HCT116 (cell line): ENCODE measurements around the gene ARMC8. TPM values are rescaled to one million over a fixed set of nuclear protein-coding genes. Genes with fewer than 3 reads are reported as not detected.

ENCODE experiments used
- ATAC-seq: fragments of 200-7000 bp; cut with Tn5 transposase; 2 replicates; pipeline ENCODE4 v1.9.1; 2020; ENCODE audit warnings: mild to moderate bottlenecking, moderate library complexity
- BruUV-seq: library from RNA; stranded (reverse); fragments of 400-500 nt; replicated peaks from 2 replicates; lab custom pipeline; 2021; lab: Mats Ljungman, UMichigan
- CTCF ChIA-PET: fragments of 300-600 bp; sonication (Branson Sonifier 250); formaldehyde crosslinking; loops from one replicate; lab custom pipeline; 2021; ENCODE audit warnings: antibody characterized with exemption; lab: Charles Lee
- POLR2A ChIA-PET: fragments of 300-600, 350-600 bp; sonication (Branson Sonifier 250); formaldehyde crosslinking; loops from one replicate; lab custom pipeline; 2021; ENCODE audit warnings: antibody characterized with exemption; lab: Charles Lee
- RAD21 ChIA-PET, 2 experiments: fragments of 300-600 bp; sonication (Branson Sonifier 250); formaldehyde crosslinking; loops; one replicate each; lab custom pipeline; 2023; ENCODE audit warnings: low total read pairs in 2 of 2; ENCODE audit not compliant: uncharacterized antibody in 2 of 2, unreplicated experiment in 2 of 2, low non-redundant PET in 1 of 2; lab: Charles Lee
- DNase-seq: peaks from one replicate; pipeline ENCODE4 v3.0.0-alpha.2; 2010; ENCODE audit warnings: low read depth, low spot score
- H2AFZ ChIP-seq: fragments of 200-600 bp; shearing (Covaris generic), sonication (generic); 2 replicates; pipeline ENCODE4 v1.6.1; 2017; ENCODE audit warnings: low read depth, mixed run types, mixed read lengths, antibody characterized with exemption, low read length; ENCODE audit not compliant: poor library complexity, severe bottlenecking
- H3K27ac ChIP-seq: 2 replicates; pipeline ENCODE4 v1.5.1; 2012; ENCODE audit warnings: low read depth, low read length
- H3K27me3 ChIP-seq: fragments of 200-600 bp; sonication (generic); 2 replicates; pipeline ENCODE4 v1.6.1; 2016; ENCODE audit warnings: mixed run types, low read length, mixed read lengths; ENCODE audit not compliant: insufficient read depth
- H3K36me3 ChIP-seq, 2 experiments: fragments of 200-500 bp in 1 of 2; fragments of 200-600 bp in 1 of 2; sonication (Bioruptor generic) in 1 of 2; sonication (generic) in 1 of 2; 2 replicates each; pipeline versions ENCODE4 v1.5.1 to v1.6.1; 2014 to 2016; ENCODE audit warnings: low read length in 2 of 2, inconsistent platforms in 1 of 2, mixed read lengths in 1 of 2, mixed run types in 1 of 2; ENCODE audit not compliant: insufficient read depth in 2 of 2, control insufficient read depth in 1 of 2
- H3K4me1 ChIP-seq, 2 experiments: fragments of 200-600 bp in 1 of 2; sonication (generic) in 1 of 2; 2 replicates each; pipeline versions ENCODE4 v1.5.1 to v1.6.1; 2012 to 2017; ENCODE audit warnings: low read length in 2 of 2, inconsistent platforms in 1 of 2, mild to moderate bottlenecking in 1 of 2, mixed read lengths in 1 of 2, mixed run types in 1 of 2, moderate library complexity in 1 of 2; ENCODE audit not compliant: insufficient read depth in 2 of 2, control insufficient read depth in 1 of 2
- H3K4me2 ChIP-seq: fragments of 200-600 bp; sonication (generic); 2 replicates; pipeline ENCODE4 v1.6.1; 2017; ENCODE audit warnings: mixed run types, low read length, mixed read lengths
- H3K4me3 ChIP-seq, 2 experiments: fragments of 200-600 bp in 1 of 2; sonication (generic) in 1 of 2; replicated peaks in 1 of 2; 2 replicates each; pipeline ENCODE4 v1.5.1; 2011 to 2016; ENCODE audit warnings: low read length in 2 of 2, control low read depth in 1 of 2, low read depth in 1 of 2, mild to moderate bottlenecking in 1 of 2, mixed read lengths in 1 of 2, mixed run types in 1 of 2
- H3K79me2 ChIP-seq: fragments of 200-600 bp; sonication (generic); 2 replicates; pipeline ENCODE4 v1.6.1; 2017; ENCODE audit warnings: mild to moderate bottlenecking, mixed run types, low read length, moderate library complexity, mixed read lengths; ENCODE audit not compliant: insufficient read depth
- H3K9ac ChIP-seq: fragments of 200-600 bp; sonication (generic); 2 replicates; pipeline ENCODE4 v1.6.1; 2016; ENCODE audit warnings: low read length, mixed read lengths
- H3K9me2 ChIP-seq: fragments of 200-600 bp; sonication (generic), shearing (Covaris generic); 2 replicates; pipeline ENCODE4 v1.6.1; 2017; ENCODE audit warnings: mixed run types, mild to moderate bottlenecking, moderate library complexity; ENCODE audit not compliant: insufficient read depth
- H3K9me3 ChIP-seq, 2 experiments: fragments of 200-500 bp in 1 of 2; fragments of 200-600 bp in 1 of 2; sonication (Bioruptor generic) in 1 of 2; sonication (generic) in 1 of 2; 2 replicates each; pipeline ENCODE4 v1.6.1; 2014 to 2017; ENCODE audit warnings: low read length in 2 of 2, mixed read lengths in 2 of 2, inconsistent platforms in 1 of 2, low read depth in 1 of 2, mild to moderate bottlenecking in 1 of 2, mixed run types in 1 of 2, moderate library complexity in 1 of 2; ENCODE audit not compliant: control insufficient read depth in 1 of 2, insufficient read depth in 1 of 2
- H4K20me1 ChIP-seq: fragments of 200-600 bp; sonication (generic), shearing (Covaris generic); 2 replicates; pipeline ENCODE4 v1.6.1; 2017; ENCODE audit warnings: mixed run types, mild to moderate bottlenecking, moderate library complexity; ENCODE audit not compliant: insufficient read depth
- ATF3 ChIP-seq: IDR thresholded peaks from 2 replicates; pipeline ENCODE4 v1.6.1; 2012
- CEBPB ChIP-seq: IDR thresholded peaks from 2 replicates; pipeline ENCODE4 v1.6.1; 2012; ENCODE audit warnings: low read depth
- CTCF ChIP-seq, 3 experiments: fragments of 200-600 bp in 1 of 3; sonication (generic) in 1 of 3; IDR thresholded peaks in 2 of 3; conservative IDR thresholded peaks in 1 of 3; 2 replicates each; pipeline ENCODE4 v1.5.1; 2012 to 2017; ENCODE audit warnings: low read depth in 2 of 3, low read length in 2 of 3, antibody characterized with exemption in 1 of 3, borderline replicate concordance in 1 of 3, control low read depth in 1 of 3, mild to moderate bottlenecking in 1 of 3, mixed read lengths in 1 of 3, mixed run types in 1 of 3, moderate library complexity in 1 of 3; ENCODE audit not compliant: insufficient read depth in 1 of 3
- EGR1 ChIP-seq: IDR thresholded peaks from 2 replicates; pipeline ENCODE4 v1.6.1; 2012; ENCODE audit warnings: low read depth
- EZH2 ChIP-seq: fragments of 200-600 bp; sonication (generic); IDR thresholded peaks from 2 replicates; pipeline ENCODE4 v1.6.1; 2017; ENCODE audit warnings: antibody characterized with exemption, mixed run types
- EZH2phosphoT487 ChIP-seq: fragments of 200-600 bp; IDR thresholded peaks from 2 replicates; pipeline ENCODE4 v1.6.1; 2018; ENCODE audit warnings: antibody characterized with exemption, borderline replicate concordance
- MAX ChIP-seq: IDR thresholded peaks from 2 replicates; pipeline ENCODE4 v1.6.1; 2012
- POLR2A ChIP-seq: IDR thresholded peaks from 2 replicates; pipeline ENCODE4 v1.7.0; 2011; ENCODE audit warnings: borderline replicate concordance; ENCODE audit not compliant: insufficient read depth, insufficient read length; ENCODE audit errors: extremely low read depth
- POLR2AphosphoS5 ChIP-seq: IDR thresholded peaks from 2 replicates; pipeline ENCODE4 v1.6.1; 2011; ENCODE audit warnings: mild to moderate bottlenecking, low read depth, low read length, moderate library complexity
- RAD21 ChIP-seq: IDR thresholded peaks from 2 replicates; pipeline ENCODE4 v1.6.1; 2012; ENCODE audit warnings: low read depth, mild to moderate bottlenecking
- REST ChIP-seq: IDR thresholded peaks from 2 replicates; pipeline ENCODE4 v1.6.1; 2012; ENCODE audit warnings: low read depth
- SIN3A ChIP-seq: IDR thresholded peaks from 2 replicates; pipeline ENCODE4 v1.6.1; 2012; ENCODE audit warnings: low read depth
- SRF ChIP-seq: IDR thresholded peaks from 2 replicates; pipeline ENCODE4 v1.6.1; 2012; ENCODE audit warnings: low read depth
- TCF7L2 ChIP-seq: IDR thresholded peaks from 2 replicates; pipeline ENCODE4 v1.7.0; 2011; ENCODE audit warnings: borderline replicate concordance, inconsistent platforms; ENCODE audit not compliant: insufficient read depth, insufficient read length; ENCODE audit errors: extremely low read depth
- YY1 ChIP-seq: IDR thresholded peaks from 2 replicates; pipeline ENCODE4 v1.6.1; 2011; ENCODE audit warnings: low read length, low read depth, moderate library complexity, mild to moderate bottlenecking; ENCODE audit not compliant: insufficient replicate concordance; ENCODE audit errors: extremely low read depth
- intact Hi-C: fragments of 100-400 bp; cut with micrococcal nuclease; formaldehyde crosslinking; loops from 2 replicates; pipeline ENCODE4 v1.10.0; 2022
- total RNA-seq: library from RNA; stranded (reverse); gene quantifications from one replicate; pipeline ENCODE4 v1.2.1, GENCODE V29; 2021; ENCODE audit not compliant: unreplicated experiment

ARMC8 gene
- total RNA-seq, 1 experiment from 2014 or later = 36.2 TPM

- Histone ChIP-seq H3K4me2 (no peak overlapping the region), H3K27me3 (no peaks in the 10 kb centered on the region), H3K9me3 (no peaks in the 10 kb centered on the region), H3K36me3 (peaks cover 0 to 4% of the 10 kb centered on the region in 2 experiments; a peak in 1 of 4 replicates), H3K4me1 (no peaks in the 10 kb centered on the region), H3K79me2 (peaks cover 88% of the 10 kb centered on the region)
- no TSS peak for BruUV-seq
- DNase-seq (no peak), ATAC-seq (no peak)
- no peak for TF ChIP-seq POLR2A
- TF ChIP-seq, all 23 proteins: peak for 0
- Histone ChIP-seq H3K9me2 (no peaks in the 10 kb centered on the region), H2AFZ (no peak overlapping the region), H4K20me1 (peaks cover 33% of the 10 kb centered on the region; the same call in 1 of the 2 replicates), H3K4me3 (no peak overlapping the region), H3K27ac (no peak overlapping the region), H3K9ac (no peak overlapping the region)
- ChIA-PET RAD21 (no interaction called here), POLR2A (interaction anchor here (0.7 kb wide), 1 partner anchor 666 kb away, joined by 3 read pairs; no protein-coding TSS in a partner anchor), CTCF (no interaction called here)
- intact Hi-C loops = no loop called here
Observed at GRCh38 chr3:138195481-138195880, 8.4 kb downstream of the ARMC8 start.

- BruUV-seq = no TSS peak
- CTCF ChIA-PET = no interaction called here
- peaks cover 87% of the 10 kb centered on the region for H3K79me2 ChIP-seq
- ATAC-seq = no peak
- no peaks in the 10 kb centered on the region for H3K9me3 ChIP-seq
- no peak overlapping the region for H3K4me2 ChIP-seq
- H4K20me1 ChIP-seq = peaks cover 33% of the 10 kb centered on the region; the same call in 1 of the 2 replicates
- H3K36me3 ChIP-seq = peaks cover 0 to 2% of the 10 kb centered on the region in 2 experiments; a peak in 1 of 4 replicates
- no peaks in the 10 kb centered on the region for H3K9me2 ChIP-seq
- RAD21 ChIA-PET = no interaction called here
- H3K4me3 ChIP-seq = no peak overlapping the region
- no peak for DNase-seq
- H3K9ac ChIP-seq = no peak overlapping the region
- intact Hi-C loops = no loop called here
- no peak overlapping the region for H3K27ac ChIP-seq
- POLR2A ChIA-PET = no interaction called here
- no peak overlapping the region for H2AFZ ChIP-seq
- no peaks in the 10 kb centered on the region for H3K4me1 ChIP-seq
- no peaks in the 10 kb centered on the region for H3K27me3 ChIP-seq
- TF ChIP-seq SIN3A (no peak), MAX (no peak), EGR1 (no peak), REST (no peak), CEBPB (no peak), POLR2A (no peak), EZH2phosphoT487 (no peak), YY1 (no peak), CTCF (IDR thresholded peaks at IDR 0.05 in 2 of 3, conservative IDR thresholded peaks at IDR 0.05 in 1 of 3; ENCODE audit: borderline replicate concordance in 1 of 3, insufficient read depth in 1 of 3, low read depth in 2 of 3, low read length in 2 of 3) (no peak), SRF (no peak), POLR2AphosphoS5 (no peak), EZH2 (no peak), RAD21 (no peak), ATF3 (no peak), TCF7L2 (no peak)
Observed at GRCh38 chr3:138196023-138196422, 8.9 kb downstream of the ARMC8 start.
